OCI-LY3 (cell line): Measurements from ENCODE around the gene NLK.

Experiments
- EZH2phosphoT487 ChIP-seq: fragments of 200-600 bp; shearing (Covaris generic); IDR thresholded peaks from 2 replicates; pipeline ENCODE4 v1.6.1; 2018; ENCODE audit warnings: antibody characterized with exemption, mixed run types, low read depth
- TF ChIP-seq, protein P1 (sequence below): fragments of 200-600, 300-600 bp; sonication (generic); IDR thresholded peaks from 2 replicates; pipeline ENCODE4 v1.5.1; 2014; ENCODE audit warnings: antibody characterized with exemption, low read length, low read depth

GRCh38 chr17:28041068-28041843 lies 1.2 kb upstream of the NLK start:
- TF ChIP-seq, protein P1, sequence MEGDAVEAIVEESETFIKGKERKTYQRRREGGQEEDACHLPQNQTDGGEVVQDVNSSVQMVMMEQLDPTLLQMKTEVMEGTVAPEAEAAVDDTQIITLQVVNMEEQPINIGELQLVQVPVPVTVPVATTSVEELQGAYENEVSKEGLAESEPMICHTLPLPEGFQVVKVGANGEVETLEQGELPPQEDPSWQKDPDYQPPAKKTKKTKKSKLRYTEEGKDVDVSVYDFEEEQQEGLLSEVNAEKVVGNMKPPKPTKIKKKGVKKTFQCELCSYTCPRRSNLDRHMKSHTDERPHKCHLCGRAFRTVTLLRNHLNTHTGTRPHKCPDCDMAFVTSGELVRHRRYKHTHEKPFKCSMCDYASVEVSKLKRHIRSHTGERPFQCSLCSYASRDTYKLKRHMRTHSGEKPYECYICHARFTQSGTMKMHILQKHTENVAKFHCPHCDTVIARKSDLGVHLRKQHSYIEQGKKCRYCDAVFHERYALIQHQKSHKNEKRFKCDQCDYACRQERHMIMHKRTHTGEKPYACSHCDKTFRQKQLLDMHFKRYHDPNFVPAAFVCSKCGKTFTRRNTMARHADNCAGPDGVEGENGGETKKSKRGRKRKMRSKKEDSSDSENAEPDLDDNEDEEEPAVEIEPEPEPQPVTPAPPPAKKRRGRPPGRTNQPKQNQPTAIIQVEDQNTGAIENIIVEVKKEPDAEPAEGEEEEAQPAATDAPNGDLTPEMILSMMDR, result no peak
- no peak for TF ChIP-seq EZH2phosphoT487
